Measurements from ENCODE around the gene ASB15.

ASB15 gene

GRCh38 chr7:123607423-123607975, 5.9 kb downstream of the ASB15 start:
- no peak overlapping the region for H3K4me3 ChIP-seq (replicated peaks in 1 of 2; ENCODE audit: low read depth in 2 of 2, low read length in 2 of 2)
- no peak for TF ChIP-seq CTCF (IDR thresholded peaks at IDR 0.05; ENCODE audit: low read depth, low read length)
- no peak for DNase-seq (ENCODE audit: low read depth in 2 of 2)

GRCh38 chr7:123608991-123609882, 7.6 kb downstream of the ASB15 start:
- no peak for TF ChIP-seq CTCF (IDR thresholded peaks at IDR 0.05; ENCODE audit: low read depth, low read length)
- H3K4me3 ChIP-seq (replicated peaks in 1 of 2; ENCODE audit: low read depth in 2 of 2, low read length in 2 of 2) = no peak overlapping the region
- no peak for DNase-seq (ENCODE audit: low read depth in 2 of 2)

- TF ChIP-seq CTCF (IDR thresholded peaks at IDR 0.05; ENCODE audit: low read depth, low read length) = no peak
- DNase-seq (ENCODE audit: low read depth in 2 of 2) = no peak
- H3K4me3 ChIP-seq (replicated peaks in 1 of 2; ENCODE audit: low read depth in 2 of 2, low read length in 2 of 2) = no peak overlapping the region
Measured at GRCh38 chr7:123609883-123610239, 8.2 kb downstream of the ASB15 start.

GRCh38 chr7:123612024-123612423, 10.4 kb downstream of the ASB15 start:
- no peak for TF ChIP-seq CTCF (IDR thresholded peaks at IDR 0.05; ENCODE audit: low read depth, low read length)
- no peak for DNase-seq (ENCODE audit: low read depth in 2 of 2)
- no peak overlapping the region for H3K4me3 ChIP-seq (replicated peaks in 1 of 2; ENCODE audit: low read depth in 2 of 2, low read length in 2 of 2)

GRCh38 chr7:123615344-123615743, 13.7 kb downstream of the ASB15 start:
- peak; percentile 52 to 91 for DNase-seq (ENCODE audit: low read depth in 2 of 2)
- no peak overlapping the region for H3K4me3 ChIP-seq (replicated peaks in 1 of 2; ENCODE audit: low read depth in 2 of 2, low read length in 2 of 2)
- no peak for TF ChIP-seq CTCF (IDR thresholded peaks at IDR 0.05; ENCODE audit: low read depth, low read length)

GRCh38 chr7:123616223-123616622, 14.6 kb downstream of the ASB15 start:
- no peak for TF ChIP-seq CTCF (IDR thresholded peaks at IDR 0.05; ENCODE audit: low read depth, low read length)
- no peak for DNase-seq (ENCODE audit: low read depth in 2 of 2)
- H3K4me3 ChIP-seq (replicated peaks in 1 of 2; ENCODE audit: low read depth in 2 of 2, low read length in 2 of 2) = no peak overlapping the region
